ENCODE data around the gene AUP1. TPM values are rescaled to one million over a fixed set of nuclear protein-coding genes. Genes with fewer than 3 reads are reported as not detected.

The AUP1 gene
- total and polyA plus RNA-seq, 9 of the 15 experiments (the other 6 are each of a cell fraction or from before 2014, with no cell fraction given): 70.7 to 245 (median 165) TPM

DNA sequence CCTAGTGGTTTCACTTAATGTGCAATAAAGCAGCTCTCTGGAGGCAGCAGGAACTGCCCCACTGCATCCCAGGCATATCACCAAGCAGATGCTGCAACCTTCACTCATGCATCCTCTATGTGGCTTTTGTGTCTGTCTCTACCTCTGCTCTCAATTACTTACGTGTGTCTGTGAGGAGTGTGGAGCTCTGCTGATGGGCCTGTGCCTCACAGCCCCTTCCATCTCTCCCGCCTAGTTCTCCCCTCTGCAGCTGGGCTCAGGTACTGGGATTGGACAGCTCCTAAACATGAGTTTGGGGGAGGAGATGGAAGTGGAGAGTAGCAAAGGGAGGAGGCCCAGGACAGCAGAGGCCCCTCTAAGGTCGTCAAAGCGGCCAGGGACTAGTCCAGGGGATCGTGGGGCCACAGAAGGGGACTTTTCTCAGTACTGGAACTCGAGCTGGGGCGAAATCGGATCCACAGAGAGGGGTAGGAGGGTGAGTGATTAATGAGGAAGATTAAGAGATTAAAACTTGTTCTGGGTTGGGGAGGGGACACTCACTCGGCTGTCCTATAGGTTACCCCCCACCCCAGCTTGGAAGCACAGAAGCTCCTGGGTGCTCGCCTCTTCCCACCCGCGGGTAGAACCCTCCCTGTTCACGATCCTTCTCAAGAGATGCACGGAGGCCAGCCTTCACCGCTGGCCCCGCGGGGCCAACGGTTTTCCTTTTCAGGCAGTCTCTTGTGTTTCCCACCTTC, 28.0 kb downstream of the AUP1 start:
- H3K4me3 ChIP-seq: peak overlapping the region; percentile 40
- POLR2A ChIA-PET: interaction anchor here (0.5 to 2.4 kb wide), 9 partner anchors 8 to 303 kb away, joined by 3 to 13 read pairs (median 4); partner anchors contain the start of genes AUP1 and HTRA2
- TF ChIP-seq POLR3G (IDR thresholded peaks at IDR 0.05; ENCODE audit: extremely low read depth, insufficient read length, insufficient replicate concordance): no peak
- TF ChIP-seq ILK (tag; IDR thresholded peaks at IDR 0.05; ENCODE audit: borderline replicate concordance, low read depth): no peak
- TF ChIP-seq, protein P1, sequence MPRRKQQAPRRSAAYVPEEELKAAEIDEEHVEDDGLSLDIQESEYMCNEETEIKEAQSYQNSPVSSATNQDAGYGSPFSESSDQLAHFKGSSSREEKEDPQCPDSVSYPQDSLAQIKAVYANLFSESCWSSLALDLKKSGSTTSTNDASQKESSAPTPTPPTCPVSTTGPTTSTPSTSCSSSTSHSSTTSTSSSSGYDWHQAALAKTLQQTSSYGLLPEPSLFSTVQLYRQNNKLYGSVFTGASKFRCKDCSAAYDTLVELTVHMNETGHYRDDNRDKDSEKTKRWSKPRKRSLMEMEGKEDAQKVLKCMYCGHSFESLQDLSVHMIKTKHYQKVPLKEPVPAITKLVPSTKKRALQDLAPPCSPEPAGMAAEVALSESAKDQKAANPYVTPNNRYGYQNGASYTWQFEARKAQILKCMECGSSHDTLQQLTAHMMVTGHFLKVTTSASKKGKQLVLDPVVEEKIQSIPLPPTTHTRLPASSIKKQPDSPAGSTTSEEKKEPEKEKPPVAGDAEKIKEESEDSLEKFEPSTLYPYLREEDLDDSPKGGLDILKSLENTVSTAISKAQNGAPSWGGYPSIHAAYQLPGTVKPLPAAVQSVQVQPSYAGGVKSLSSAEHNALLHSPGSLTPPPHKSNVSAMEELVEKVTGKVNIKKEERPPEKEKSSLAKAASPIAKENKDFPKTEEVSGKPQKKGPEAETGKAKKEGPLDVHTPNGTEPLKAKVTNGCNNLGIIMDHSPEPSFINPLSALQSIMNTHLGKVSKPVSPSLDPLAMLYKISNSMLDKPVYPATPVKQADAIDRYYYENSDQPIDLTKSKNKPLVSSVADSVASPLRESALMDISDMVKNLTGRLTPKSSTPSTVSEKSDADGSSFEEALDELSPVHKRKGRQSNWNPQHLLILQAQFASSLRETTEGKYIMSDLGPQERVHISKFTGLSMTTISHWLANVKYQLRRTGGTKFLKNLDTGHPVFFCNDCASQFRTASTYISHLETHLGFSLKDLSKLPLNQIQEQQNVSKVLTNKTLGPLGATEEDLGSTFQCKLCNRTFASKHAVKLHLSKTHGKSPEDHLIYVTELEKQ (CRISPR knock-in tag; IDR thresholded peaks at IDR 0.05): no peak
- no peak for TF ChIP-seq CAMTA2 (CRISPR knock-in tag; conservative IDR thresholded peaks at IDR 0.05)
- no peak for TF ChIP-seq SIRT6 (IDR thresholded peaks at IDR 0.05; ENCODE audit: low read depth, low read length)
- no peak for TF ChIP-seq HOXB6 (CRISPR knock-in tag; IDR thresholded peaks at IDR 0.05; ENCODE audit: borderline replicate concordance)
- no peak for TF ChIP-seq TCF7L2 (IDR thresholded peaks at IDR 0.05; ENCODE audit: low read depth, low read length)
- no peak for TF ChIP-seq RCOR1 (IDR thresholded peaks at IDR 0.05; ENCODE audit: borderline replicate concordance in 1 of 2, low read depth in 2 of 2, low read length in 2 of 2)
- no peak for TF ChIP-seq ZNF347 (CRISPR knock-in tag; IDR thresholded peaks at IDR 0.05; ENCODE audit: low read depth)
- no peak for TF ChIP-seq MYC (IDR thresholded peaks at IDR 0.05; ENCODE audit: low read depth, low read length)
- no peak for TF ChIP-seq MYC (CRISPR knock-in tag; IDR thresholded peaks at IDR 0.05; ENCODE audit: borderline replicate concordance, low read depth)
- TF ChIP-seq, protein P2, sequence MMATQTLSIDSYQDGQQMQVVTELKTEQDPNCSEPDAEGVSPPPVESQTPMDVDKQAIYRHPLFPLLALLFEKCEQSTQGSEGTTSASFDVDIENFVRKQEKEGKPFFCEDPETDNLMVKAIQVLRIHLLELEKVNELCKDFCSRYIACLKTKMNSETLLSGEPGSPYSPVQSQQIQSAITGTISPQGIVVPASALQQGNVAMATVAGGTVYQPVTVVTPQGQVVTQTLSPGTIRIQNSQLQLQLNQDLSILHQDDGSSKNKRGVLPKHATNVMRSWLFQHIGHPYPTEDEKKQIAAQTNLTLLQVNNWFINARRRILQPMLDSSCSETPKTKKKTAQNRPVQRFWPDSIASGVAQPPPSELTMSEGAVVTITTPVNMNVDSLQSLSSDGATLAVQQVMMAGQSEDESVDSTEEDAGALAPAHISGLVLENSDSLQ (IDR thresholded peaks at IDR 0.05): 0 out of 2 replicates have a peak, but pooled peaks have one; percentile 25
- no peak for TF ChIP-seq STAT5A (IDR thresholded peaks at IDR 0.05; ENCODE audit: borderline replicate concordance, low read length)
- TF ChIP-seq ELF4 (CRISPR knock-in tag; IDR thresholded peaks at IDR 0.05): no peak
- TF ChIP-seq, protein P3, sequence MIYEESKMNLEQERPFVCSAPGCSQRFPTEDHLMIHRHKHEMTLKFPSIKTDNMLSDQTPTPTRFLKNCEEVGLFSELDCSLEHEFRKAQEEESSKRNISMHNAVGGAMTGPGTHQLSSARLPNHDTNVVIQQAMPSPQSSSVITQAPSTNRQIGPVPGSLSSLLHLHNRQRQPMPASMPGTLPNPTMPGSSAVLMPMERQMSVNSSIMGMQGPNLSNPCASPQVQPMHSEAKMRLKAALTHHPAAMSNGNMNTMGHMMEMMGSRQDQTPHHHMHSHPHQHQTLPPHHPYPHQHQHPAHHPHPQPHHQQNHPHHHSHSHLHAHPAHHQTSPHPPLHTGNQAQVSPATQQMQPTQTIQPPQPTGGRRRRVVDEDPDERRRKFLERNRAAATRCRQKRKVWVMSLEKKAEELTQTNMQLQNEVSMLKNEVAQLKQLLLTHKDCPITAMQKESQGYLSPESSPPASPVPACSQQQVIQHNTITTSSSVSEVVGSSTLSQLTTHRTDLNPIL (CRISPR knock-in tag; IDR thresholded peaks at IDR 0.05): no peak
- no peak for TF ChIP-seq POLR2AphosphoS5 (IDR thresholded peaks at IDR 0.05; ENCODE audit: control insufficient read depth, insufficient read depth, low read depth, low read length)

More for the DNA sequence above, 28.0 kb downstream of the AUP1 start:
- WGBS (ENCODE audit: insufficient coverage, low coverage, missing lambda C conversion rate): 16% methylated on average over 17 of the region's 18 CpGs
- Histone ChIP-seq H3K9ac (ENCODE audit: insufficient read depth in 1 of 2, low read depth in 2 of 2, low read length in 2 of 2) (peak overlapping the region in 1 of 2 experiments; percentile 94; a peak in 1 of 4 replicates), H3K27me3 (ENCODE audit: control insufficient read depth in 2 of 2, insufficient read depth in 2 of 2, low read length in 2 of 2) (no peaks in the 10 kb centered on the region), H3K27ac (ENCODE audit: extremely low read depth, low read depth, low read length) (peak overlapping the region; percentile 8; the same call in 1 of the 3 replicates), H3K9me1 (ENCODE audit: control insufficient read depth, insufficient read depth, low read length) (no peaks in the 10 kb centered on the region), H3K36me3 (ENCODE audit: control insufficient read depth, insufficient read depth, low read length) (peaks cover 13% of the 10 kb centered on the region; the same call in 2 of the 3 replicates), H4K20me1 (replicated peaks; ENCODE audit: control insufficient read depth, insufficient read depth, low read length) (no peaks in the 10 kb centered on the region), H2AFZ (ENCODE audit: low read depth, low read length) (no peak overlapping the region), H3K9me3 (replicated peaks; ENCODE audit: control insufficient read depth, insufficient read depth, low read depth, low read length) (no peaks in the 10 kb centered on the region), H3K79me2 (ENCODE audit: control insufficient read depth, insufficient read depth, low read length) (peaks cover 38% of the 10 kb centered on the region), H3K4me2 (ENCODE audit: insufficient read depth, low read length) (peak overlapping the region; percentile 95), H3K4me1 (replicated peaks in 1 of 2; ENCODE audit: control insufficient read depth in 2 of 2, insufficient read depth in 2 of 2, low read length in 2 of 2) (peaks cover 29 to 63% of the 10 kb centered on the region in 2 experiments; a peak in 4 of 5 replicates)
- intact Hi-C loops (cut with micrococcal nuclease) (loop anchor here (5.0 kb wide), 1 partner anchor 71 kb away; no protein-coding TSS in a partner anchor), in situ Hi-C loops (cut with MboI) (no loop called here)
- peak; percentile 19 for FAIRE-seq
- no TSS peak for BruUV-seq (replicated peaks)
- CTCF ChIA-PET (ENCODE audit: low intra/inter-chr PET ratio): no interaction called here
- no peak for ATAC-seq
- DNase-seq (ENCODE audit: extremely low read depth in 1 of 4, low spot score in 3 of 4): peak; percentile 31 to 60 (median 44)

Data from K562 (cell line).